ENCODE data around the gene RIIAD1. TPM values are rescaled to one million over a fixed set of nuclear protein-coding genes. Genes with fewer than 3 reads are reported as not detected.
A peak's percentile ranks its signal among the peaks of the same experiment; 100 is the strongest.

The RIIAD1 gene
- polyA plus RNA-seq, 1 of the 3 experiments (the other 2 are of a cell fraction), result not detected

- ChIA-PET POLR2A (interaction anchor here (0.6 to 2.7 kb wide), 5 partner anchors 12 to 116 kb away, joined by 3 to 24 read pairs (median 6); partner anchors contain the start of genes CELF3, MRPL9 and SNX27), CTCF (interaction anchor here (0.8 to 4.9 kb wide), 13 partner anchors 8 to 1541 kb away, joined by 3 to 54 read pairs (median 5); partner anchors contain the start of genes CELF3 and MRPL9)
- no peaks in the 10 kb centered on the region for H3K27me3 ChIP-seq (ENCODE audit: insufficient read depth)
- peaks cover 0 to 26% of the 10 kb centered on the region in 2 experiments; a peak in 2 of 4 replicates for H3K4me1 ChIP-seq (ENCODE audit: control insufficient read depth in 1 of 2, insufficient read depth in 2 of 2, low read depth in 1 of 2, low read length in 1 of 2)
- DNase-seq, result peak; percentile 77
- 47% methylated on average over 11 of the region's 19 CpGs for WGBS (ENCODE audit: low lambda C conversion rate)
- no peaks in the 10 kb centered on the region for H3K9me3 ChIP-seq
- no peak overlapping the region for H3K9ac ChIP-seq
- no peaks in the 10 kb centered on the region for H3K9me2 ChIP-seq
- H2AFZ ChIP-seq (ENCODE audit: low read depth), result no peak overlapping the region
- no peaks in the 10 kb centered on the region for H3K36me3 ChIP-seq (replicated peaks in 1 of 2; ENCODE audit: control insufficient read depth in 1 of 2, insufficient read depth in 2 of 2, low read length in 1 of 2)
- no peaks in the 10 kb centered on the region for H3F3A ChIP-seq (replicated peaks; ENCODE audit: insufficient read depth)
- H4K20me1 ChIP-seq (ENCODE audit: insufficient read depth), result no peaks in the 10 kb centered on the region
- no peaks in the 10 kb centered on the region for H3K79me2 ChIP-seq (ENCODE audit: insufficient read depth)
- H3K4me3 ChIP-seq (ENCODE audit: low read depth in 2 of 2, low read length in 1 of 2), result peak overlapping the region in 1 of 2 experiments; percentile 6; a peak in 1 of 4 replicates
- peak overlapping the region in 1 of 2 experiments; percentile 78; a peak in 2 of 4 replicates for H3K27ac ChIP-seq (ENCODE audit: low read depth in 2 of 2, low read length in 1 of 2)
- TF ChIP-seq MEF2A (IDR thresholded peaks at IDR 0.05; ENCODE audit: borderline replicate concordance, low read depth), result no peak
- TF ChIP-seq EP300 (IDR thresholded peaks at IDR 0.05; ENCODE audit: borderline replicate concordance in 1 of 2, low read depth in 1 of 2, low read length in 1 of 2), result 0 out of 4 replicates have a peak, but pooled peaks of 1 of the 2 experiments have one; percentile 46
- no peak for TF ChIP-seq TAF1 (IDR thresholded peaks at IDR 0.05; ENCODE audit: borderline replicate concordance, low read depth, low read length)
- TF ChIP-seq SMC3 (IDR thresholded peaks at IDR 0.05; ENCODE audit: low read depth, low read length), result peak; percentile 16; the same call in 1 of the 2 replicates
- TF ChIP-seq TEAD4 (IDR thresholded peaks at IDR 0.05; ENCODE audit: borderline replicate concordance, insufficient read depth), result no peak
- TF ChIP-seq RAD21 (IDR thresholded peaks at IDR 0.05; ENCODE audit: low read length), result peak; percentile 17; the same call in 1 of the 2 replicates
- peak; percentile 14 for TF ChIP-seq CHD2 (IDR thresholded peaks at IDR 0.05; ENCODE audit: low read length, partially characterized antibody)
- no peak overlapping the region for H3K4me2 ChIP-seq
Observed at GRCh38 chr1:151728151-151729054, 7.1 kb downstream of the RIIAD1 start.

GRCh38 chr1:151729157-151729965, 8.0 kb downstream of the RIIAD1 start:
- no peaks in the 10 kb centered on the region for H3K79me2 ChIP-seq (ENCODE audit: insufficient read depth)
- H3K4me1 ChIP-seq (ENCODE audit: control insufficient read depth in 1 of 2, insufficient read depth in 2 of 2, low read depth in 1 of 2, low read length in 1 of 2), result peaks cover 0 to 26% of the 10 kb centered on the region in 2 experiments; a peak in 2 of 4 replicates
- H3K9me3 ChIP-seq, result no peaks in the 10 kb centered on the region
- TF ChIP-seq SMC3 (IDR thresholded peaks at IDR 0.05; ENCODE audit: low read depth, low read length), result no peak
- TF ChIP-seq NFIC (IDR thresholded peaks at IDR 0.05; ENCODE audit: borderline replicate concordance), result no peak
- no peak for TF ChIP-seq YY1 (IDR thresholded peaks at IDR 0.05; ENCODE audit: low read depth)
- TF ChIP-seq PBX3 (IDR thresholded peaks at IDR 0.05), result no peak
- no peak for TF ChIP-seq MEF2A (IDR thresholded peaks at IDR 0.05; ENCODE audit: borderline replicate concordance, low read depth)
- TF ChIP-seq NRF1 (IDR thresholded peaks at IDR 0.05; ENCODE audit: low read depth, low read length), result no peak
- no peak for TF ChIP-seq POLR2AphosphoS5 (IDR thresholded peaks at IDR 0.05; ENCODE audit: low read depth, low read length)
- TF ChIP-seq EZH2phosphoT487 (IDR thresholded peaks at IDR 0.05; ENCODE audit: borderline replicate concordance, low read depth), result no peak
- no peak for TF ChIP-seq RAD21 (IDR thresholded peaks at IDR 0.05; ENCODE audit: low read length)
- TF ChIP-seq SIN3A (IDR thresholded peaks at IDR 0.05; ENCODE audit: borderline replicate concordance, low read depth, low read length), result no peak
- TF ChIP-seq GABPA (IDR thresholded peaks at IDR 0.05; ENCODE audit: low read depth), result no peak
- H3K27ac ChIP-seq (ENCODE audit: low read depth in 2 of 2, low read length in 1 of 2), result peak overlapping the region in 1 of 2 experiments; percentile 43; a peak in 1 of 4 replicates
- no peaks in the 10 kb centered on the region for H3K27me3 ChIP-seq (ENCODE audit: insufficient read depth)
- no peak overlapping the region for H3K4me2 ChIP-seq
- H4K20me1 ChIP-seq (ENCODE audit: insufficient read depth), result no peaks in the 10 kb centered on the region
- 72% methylated on average over 9 of the region's 10 CpGs for WGBS (ENCODE audit: low lambda C conversion rate)
- DNase-seq, result no peak
- POLR2A ChIA-PET, result interaction anchor here (1.4 to 2.7 kb wide), 4 partner anchors 13 to 117 kb away, joined by 4 to 24 read pairs (median 14); partner anchors contain the start of genes CELF3, MRPL9 and SNX27
- no peak overlapping the region for H2AFZ ChIP-seq (ENCODE audit: low read depth)
- CTCF ChIA-PET, result interaction anchor here (1.1 to 4.9 kb wide), 10 partner anchors 9 to 285 kb away, joined by 3 to 54 read pairs (median 5); partner anchors contain the start of gene CELF3
- no peaks in the 10 kb centered on the region for H3K9me2 ChIP-seq
- no peaks in the 10 kb centered on the region for H3K36me3 ChIP-seq (replicated peaks in 1 of 2; ENCODE audit: control insufficient read depth in 1 of 2, insufficient read depth in 2 of 2, low read length in 1 of 2)
- no peaks in the 10 kb centered on the region for H3F3A ChIP-seq (replicated peaks; ENCODE audit: insufficient read depth)
- no peak overlapping the region for H3K9ac ChIP-seq
- no peak overlapping the region for H3K4me3 ChIP-seq (ENCODE audit: low read depth in 2 of 2, low read length in 1 of 2)

All from SK-N-SH (cell line).